PC-3 (cell line): Measurements from ENCODE around the gene LSM2. TPM values are rescaled to one million over a fixed set of nuclear protein-coding genes. Genes with fewer than 3 reads are reported as not detected.

Source experiments
- ATAC-seq: fragments of 200-7000 bp; cut with Tn5 transposase; 2 replicates; pipeline ENCODE4 v1.9.1; 2020; ENCODE audit warnings: mild to moderate bottlenecking, moderate library complexity
- BruUV-seq: library from RNA; stranded (reverse); fragments of 400-500 nt; replicated peaks from 2 replicates; lab custom pipeline; 2021; lab: Mats Ljungman, UMichigan
- CTCF ChIA-PET: fragments of 300-600 bp; sonication (Branson Sonifier 250); formaldehyde crosslinking; loops from one replicate; lab custom pipeline; 2022; ENCODE audit warnings: antibody characterized with exemption; lab: Charles Lee
- POLR2A ChIA-PET: fragments of 300-600 bp; sonication (Branson Sonifier 250); formaldehyde crosslinking; loops from one replicate; lab custom pipeline; 2022; ENCODE audit warnings: antibody characterized with exemption; ENCODE audit not compliant: unreplicated experiment; lab: Charles Lee
- DNase-seq: peaks from one replicate; pipeline ENCODE4 v3.0.0-alpha.2; 2015
- H2AFZ ChIP-seq: fragments of 300-600 bp; sonication (generic); 2 replicates; pipeline ENCODE4 v1.6.0; 2016; ENCODE audit warnings: antibody characterized with exemption, low read length
- H3F3A ChIP-seq: fragments of 300-600 bp; sonication (generic); one replicate; pipeline ENCODE4 v1.6.0; 2017; ENCODE audit warnings: antibody characterized with exemption, low read length, control low read depth, mild to moderate bottlenecking; ENCODE audit not compliant: unreplicated experiment
- H3K27ac ChIP-seq: fragments of 300-600 bp; sonication (generic); 2 replicates; pipeline ENCODE4 v1.5.1; 2016; ENCODE audit warnings: mild to moderate bottlenecking, low read length
- H3K27me3 ChIP-seq: fragments of 300-600 bp; sonication (generic); 2 replicates; pipeline ENCODE4 v1.6.1; 2016; ENCODE audit warnings: low read length, mixed read lengths
- H3K36me3 ChIP-seq: fragments of 300-600 bp; sonication (generic); 2 replicates; pipeline ENCODE4 v1.6.1; 2016; ENCODE audit warnings: low read depth, mixed run types, low read length, mixed read lengths
- H3K4me1 ChIP-seq: fragments of 300-600 bp; sonication (generic); 2 replicates; pipeline ENCODE4 v1.5.1; 2016; ENCODE audit warnings: low read length; ENCODE audit not compliant: insufficient read depth
- H3K4me2 ChIP-seq: fragments of 300-600 bp; sonication (generic); 2 replicates; pipeline ENCODE4 v1.6.0; 2016; ENCODE audit warnings: low read length
- H3K4me3 ChIP-seq: fragments of 300-600 bp; sonication (generic); 2 replicates; pipeline ENCODE4 v1.5.1; 2016; ENCODE audit warnings: mild to moderate bottlenecking, low read length, mixed read lengths
- H3K79me2 ChIP-seq: fragments of 300-600 bp; sonication (generic); 2 replicates; pipeline ENCODE4 v1.6.1; 2017; ENCODE audit warnings: low read length, mixed read lengths
- H3K9ac ChIP-seq: fragments of 300-600 bp; sonication (generic); 2 replicates; pipeline ENCODE4 v1.6.0; 2016; ENCODE audit warnings: mild to moderate bottlenecking, low read length
- H3K9me2 ChIP-seq: fragments of 300-600 bp; sonication (generic); replicated peaks from 2 replicates; pipeline ENCODE4 v1.6.1; 2016; ENCODE audit warnings: mixed run types, low read length, mixed read lengths
- H3K9me3 ChIP-seq: fragments of 300-600 bp; sonication (generic); 2 replicates; pipeline ENCODE4 v1.6.1; 2016; ENCODE audit warnings: low read length, mixed read lengths
- H4K20me1 ChIP-seq: fragments of 300-600 bp; sonication (generic); 2 replicates; pipeline ENCODE4 v1.6.1; 2016; ENCODE audit warnings: low read length, mixed read lengths
- CTCF ChIP-seq: fragments of 300-600 bp; sonication (generic); conservative IDR thresholded peaks from 2 replicates; pipeline ENCODE4 v1.5.1; 2017; ENCODE audit warnings: antibody characterized with exemption, low read depth, mild to moderate bottlenecking, low read length
- EZH2 ChIP-seq: fragments of 300-600 bp; sonication (generic); IDR thresholded peaks from one replicate; pipeline ENCODE4 v1.6.1; 2017; ENCODE audit warnings: antibody characterized with exemption, mild to moderate bottlenecking, low read length; ENCODE audit not compliant: unreplicated experiment
- EZH2phosphoT487 ChIP-seq: fragments of 300-600 bp; sonication (generic); IDR thresholded peaks from 2 replicates; pipeline ENCODE4 v1.6.1; 2018; ENCODE audit warnings: mild to moderate bottlenecking, antibody characterized with exemption, low read length, borderline replicate concordance
- intact Hi-C: fragments of 100-400 bp; cut with micrococcal nuclease; formaldehyde crosslinking; loops from 2 replicates; pipeline ENCODE4 v1.9.0; 2023
- total RNA-seq: library from RNA; depleted of rRNA; stranded (reverse); fragments of >200 nt; gene quantifications from 2 replicates; pipeline ENCODE4 v1.2.3, GENCODE V29; 2014

Gene LSM2
- total RNA-seq, 1 experiment from 2014 or later, result 143 TPM

- ATAC-seq, result no peak
- POLR2A ChIA-PET, result no interaction called here
- no peak for TF ChIP-seq EZH2phosphoT487
- TF ChIP-seq EZH2, result no peak
- TF ChIP-seq CTCF, result no peak
- no peak overlapping the region for H3K27ac ChIP-seq
- no peak for DNase-seq
- intact Hi-C loops, result no loop called here
- CTCF ChIA-PET, result no interaction called here
- H3K9ac ChIP-seq, result no peak overlapping the region
- TSS peak; percentile 5 for BruUV-seq
- peaks cover 29% of the 10 kb centered on the region for H3K4me1 ChIP-seq
- H3K9me2 ChIP-seq, result no peaks in the 10 kb centered on the region
- no peak overlapping the region for H3K4me2 ChIP-seq
- peaks cover 42% of the 10 kb centered on the region; the same call in 1 of the 2 replicates for H3K36me3 ChIP-seq
- H2AFZ ChIP-seq, result no peak overlapping the region
- H3K27me3 ChIP-seq, result no peaks in the 10 kb centered on the region
- H3F3A ChIP-seq, result peaks cover 3% of the 10 kb centered on the region
- no peaks in the 10 kb centered on the region for H3K79me2 ChIP-seq
- H4K20me1 ChIP-seq, result no peaks in the 10 kb centered on the region
- H3K9me3 ChIP-seq, result no peaks in the 10 kb centered on the region
- no peak overlapping the region for H3K4me3 ChIP-seq
Observed at GRCh38 chr6:31778999-31779885, 27.5 kb downstream of the LSM2 start.

GRCh38 chr6:31778193-31778592 lies 28.6 kb downstream of the LSM2 start:
- Histone ChIP-seq H3K36me3 (peaks cover 40% of the 10 kb centered on the region; the same call in 1 of the 2 replicates), H4K20me1 (no peaks in the 10 kb centered on the region), H2AFZ (no peak overlapping the region), H3K27me3 (no peaks in the 10 kb centered on the region), H3K4me1 (peaks cover 29% of the 10 kb centered on the region), H3K27ac (0 out of 2 replicates have a peak overlapping the region, but pooled peaks have one; percentile 69), H3K79me2 (no peaks in the 10 kb centered on the region), H3F3A (peaks cover 3% of the 10 kb centered on the region), H3K9ac (no peak overlapping the region), H3K9me3 (no peaks in the 10 kb centered on the region), H3K4me3 (no peak overlapping the region), H3K9me2 (no peaks in the 10 kb centered on the region), H3K4me2 (no peak overlapping the region)
- ATAC-seq (no peak), DNase-seq (no peak)
- TF ChIP-seq EZH2 (no peak), EZH2phosphoT487 (no peak), CTCF (no peak)
- no TSS peak for BruUV-seq
- intact Hi-C loops, result no loop called here
- CTCF ChIA-PET, result interaction anchor here (0.7 kb wide), 1 partner anchor 48 kb away, joined by 3 read pairs; no protein-coding TSS in a partner anchor
- POLR2A ChIA-PET, result interaction anchor here (0.9 kb wide), 1 partner anchor 17 kb away, joined by 3 read pairs; the partner anchor contains the start of gene VARS1
